Mesenteric fat pad (tissue), 1 donor: Measurements from ENCODE around the gene TRA2B. TPM values are rescaled to one million over a fixed set of nuclear protein-coding genes. Genes with fewer than 3 reads are reported as not detected.

Experiments
- DNase-seq: peaks from one replicate; pipeline ENCODE4 v3.0.0-alpha.2; 2020; ENCODE audit warnings: low spot score
- total RNA-seq: library from RNA; stranded (reverse); fragmentation: NEBNext Ultra II Directional; extraction: Animal tissue kit (Norgen Biotek cat#: 25700); gene quantifications from one replicate; pipeline ENCODE4 v1.2.1, GENCODE V29; 2021
- donor health status: DM: yes; HTN: yes; CAD: no.

The TRA2B gene
- total RNA-seq, 1 donor from 2014 or later: 117 TPM

DNA sequence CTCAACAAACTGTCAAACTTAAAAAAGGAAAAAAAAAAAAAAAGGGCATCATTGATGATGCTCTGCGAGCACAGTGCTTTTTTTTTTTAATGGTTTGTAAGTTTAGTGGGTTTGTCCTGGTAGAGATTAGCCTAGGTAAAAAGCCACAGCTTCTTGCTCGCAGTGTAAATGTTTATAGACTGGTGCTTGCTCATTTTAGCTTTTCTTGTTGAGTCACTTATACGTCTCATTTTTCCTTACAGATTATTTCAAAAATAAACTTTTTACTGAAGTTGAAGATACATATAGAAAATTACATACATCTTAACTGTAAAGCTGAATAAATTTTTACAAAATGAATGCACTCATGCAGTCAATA, 16.5 kb upstream of the TRA2B start:
- no peak for DNase-seq

DNA sequence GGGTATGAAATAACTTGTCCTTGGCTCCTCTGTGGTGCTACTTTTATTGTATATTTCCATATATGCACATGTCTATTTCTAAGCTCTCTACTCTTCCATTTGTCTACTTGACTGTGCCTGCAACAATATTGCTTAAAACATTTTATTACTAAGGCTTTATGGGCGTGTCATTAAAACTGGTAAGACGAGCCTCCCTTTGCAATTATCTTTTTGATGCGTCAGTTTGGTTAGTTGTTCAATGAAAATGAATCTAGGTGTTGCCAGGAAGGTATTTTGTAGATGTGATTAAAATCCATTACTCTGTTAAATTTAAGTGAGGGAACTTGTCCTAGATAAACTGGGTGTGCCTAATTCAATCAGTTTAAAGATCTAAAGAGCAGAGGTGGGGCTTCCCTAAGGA, 12.9 kb upstream of the TRA2B start:
- no peak for DNase-seq

DNA sequence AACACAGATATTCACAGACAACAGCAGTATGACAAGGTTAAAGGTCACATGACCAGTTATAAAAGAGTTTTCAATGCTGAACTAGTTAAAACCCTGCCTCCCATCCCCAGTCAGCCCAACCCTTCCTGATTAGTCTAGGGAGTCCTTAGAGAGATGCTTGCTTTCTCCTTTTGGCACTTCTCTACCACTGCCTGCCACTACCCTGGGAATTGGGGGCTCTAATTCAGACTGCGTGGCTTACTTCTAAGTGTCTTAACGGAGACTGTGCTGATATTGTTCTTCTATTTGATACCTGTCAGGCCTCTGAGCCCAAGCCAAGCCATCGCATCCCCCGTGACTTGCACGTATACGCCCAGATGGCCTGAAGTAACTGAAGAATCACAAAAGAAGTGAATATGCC, 11.7 kb upstream of the TRA2B start:
- no peak for DNase-seq

DNA sequence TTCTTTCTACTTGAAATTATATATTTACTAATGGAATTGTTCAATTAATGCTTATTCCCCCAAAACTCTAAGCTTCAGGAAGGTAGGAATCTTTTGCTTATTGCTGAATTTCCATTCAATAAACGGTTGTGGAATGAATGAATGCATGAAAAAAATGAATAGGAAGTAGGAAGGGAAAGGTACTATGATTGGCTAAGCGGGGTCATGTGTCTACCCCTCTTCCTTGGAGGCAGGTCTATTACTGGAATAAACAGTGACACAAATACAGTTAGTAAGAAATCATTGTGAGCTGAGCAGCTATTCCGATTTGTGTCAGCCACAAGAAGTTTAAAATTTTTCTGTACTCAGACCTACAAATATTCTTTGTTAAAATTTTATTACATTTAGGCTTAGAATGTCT, 10.5 kb upstream of the TRA2B start:
- no peak for DNase-seq

DNA sequence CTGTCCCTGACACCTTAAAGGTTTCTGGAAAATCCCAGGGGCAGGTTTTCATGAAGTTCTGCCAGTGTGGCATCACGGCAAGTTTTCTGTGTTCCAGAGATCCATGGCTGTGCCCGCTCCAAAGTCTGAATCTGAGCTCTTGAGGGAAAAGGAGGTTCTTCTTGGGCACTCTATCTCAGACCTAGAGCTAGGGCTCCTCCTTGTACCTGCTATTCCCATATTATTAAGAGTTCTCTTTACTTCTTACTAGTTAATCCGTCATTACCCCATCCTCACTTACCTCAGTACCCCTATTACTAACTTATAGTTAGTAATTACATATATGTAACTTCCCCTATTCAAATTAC, 5.9 kb upstream of the TRA2B start:
- DNase-seq: no peak

DNA sequence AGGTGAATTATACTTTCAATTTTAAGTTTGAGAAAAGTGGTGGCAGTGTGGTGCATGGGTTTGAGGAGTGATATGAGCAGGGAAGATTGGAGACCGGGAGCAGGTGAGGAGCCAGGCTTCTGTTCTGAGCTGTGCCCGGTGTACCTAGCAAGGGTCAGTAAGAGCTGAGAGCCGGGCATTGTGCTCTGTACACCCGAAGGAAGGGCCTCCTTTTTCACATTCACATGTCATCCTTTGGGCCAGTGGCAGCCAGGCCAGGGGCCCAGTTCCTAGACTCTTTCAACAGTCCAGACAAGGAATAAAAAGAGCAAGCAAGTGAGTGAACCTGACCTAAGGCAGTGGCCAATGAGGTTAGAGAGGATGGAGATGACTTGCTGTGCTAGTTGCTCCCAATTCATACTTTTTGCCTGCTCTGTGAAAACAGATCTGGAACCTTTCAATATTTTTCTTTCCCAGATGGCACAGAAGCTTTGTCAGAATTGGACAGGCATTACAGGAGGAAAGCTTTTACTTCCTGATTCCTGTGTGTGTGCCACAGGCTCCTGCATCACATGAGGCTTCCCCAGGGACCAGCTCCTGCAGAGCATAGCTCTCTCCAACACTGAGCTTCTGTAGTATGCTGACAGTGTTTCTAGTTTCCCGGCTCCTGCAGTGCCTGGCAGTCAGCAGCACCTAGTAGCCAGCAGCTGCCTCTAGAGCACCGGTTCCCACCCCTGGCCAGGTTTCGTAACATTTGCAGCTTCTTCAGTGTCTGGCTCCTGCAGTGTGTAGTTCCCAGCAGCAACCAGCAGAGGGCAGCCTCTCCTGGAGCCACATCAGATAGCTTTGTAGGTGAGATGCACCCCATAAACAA, 5.3 kb upstream of the TRA2B start:
- no peak for DNase-seq

DNA sequence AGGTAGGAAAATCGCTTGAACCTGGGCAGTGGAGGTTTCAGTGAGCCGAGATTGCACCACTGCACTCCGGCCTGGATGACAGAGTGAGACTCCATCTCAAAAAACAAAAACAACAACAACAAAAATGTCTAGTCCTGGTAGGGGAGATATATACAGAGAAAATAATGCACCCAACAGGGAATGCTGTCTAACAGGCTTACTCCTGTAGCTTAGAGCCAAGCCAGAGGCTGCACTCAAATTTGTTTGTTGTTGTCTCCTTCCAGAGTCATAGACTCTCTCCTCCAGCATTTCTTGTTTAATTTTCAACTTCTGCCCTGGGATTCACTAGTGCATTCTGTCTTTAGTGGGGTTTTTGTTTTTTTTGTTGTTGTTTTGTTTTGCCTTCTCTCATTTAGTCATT, 4.6 kb upstream of the TRA2B start:
- DNase-seq: no peak

DNA sequence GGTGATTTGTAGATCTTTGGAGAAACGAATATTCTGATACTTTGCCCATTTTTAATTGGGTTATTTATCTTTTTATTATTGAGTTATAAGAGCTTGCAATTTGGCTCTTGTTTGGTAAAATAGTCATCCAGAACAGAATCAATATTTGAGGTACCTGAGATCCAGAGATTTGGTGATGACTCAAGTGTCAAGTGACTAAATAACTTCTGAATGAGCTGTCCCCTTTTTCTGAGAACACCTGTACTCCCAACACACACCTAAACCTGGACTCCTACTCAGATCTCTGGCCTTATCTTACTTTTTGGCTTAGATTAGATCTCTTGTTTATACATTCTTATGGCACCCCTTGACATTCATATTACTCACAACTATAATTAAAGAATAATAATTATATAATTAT, 3.1 kb upstream of the TRA2B start:
- no peak for DNase-seq

DNA sequence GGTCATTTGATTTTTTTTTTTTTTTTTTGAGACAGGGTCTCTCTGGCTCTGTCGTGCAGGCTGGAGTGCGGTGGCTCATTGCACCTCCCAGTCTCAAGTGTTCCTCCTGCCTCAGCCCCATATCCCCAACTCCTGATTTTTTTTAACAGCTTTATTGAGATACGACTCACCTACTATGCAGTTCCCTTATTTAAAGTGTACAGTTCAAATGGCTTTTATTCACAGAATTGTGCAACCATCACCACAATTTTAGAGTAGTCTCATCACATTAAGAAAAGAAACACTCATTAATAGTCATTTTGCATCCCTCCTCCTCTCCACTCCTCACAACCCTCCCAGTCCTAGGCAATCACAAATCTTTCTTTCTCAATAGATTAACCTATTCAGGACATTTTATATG, 1.9 kb upstream of the TRA2B start:
- DNase-seq: no peak

DNA sequence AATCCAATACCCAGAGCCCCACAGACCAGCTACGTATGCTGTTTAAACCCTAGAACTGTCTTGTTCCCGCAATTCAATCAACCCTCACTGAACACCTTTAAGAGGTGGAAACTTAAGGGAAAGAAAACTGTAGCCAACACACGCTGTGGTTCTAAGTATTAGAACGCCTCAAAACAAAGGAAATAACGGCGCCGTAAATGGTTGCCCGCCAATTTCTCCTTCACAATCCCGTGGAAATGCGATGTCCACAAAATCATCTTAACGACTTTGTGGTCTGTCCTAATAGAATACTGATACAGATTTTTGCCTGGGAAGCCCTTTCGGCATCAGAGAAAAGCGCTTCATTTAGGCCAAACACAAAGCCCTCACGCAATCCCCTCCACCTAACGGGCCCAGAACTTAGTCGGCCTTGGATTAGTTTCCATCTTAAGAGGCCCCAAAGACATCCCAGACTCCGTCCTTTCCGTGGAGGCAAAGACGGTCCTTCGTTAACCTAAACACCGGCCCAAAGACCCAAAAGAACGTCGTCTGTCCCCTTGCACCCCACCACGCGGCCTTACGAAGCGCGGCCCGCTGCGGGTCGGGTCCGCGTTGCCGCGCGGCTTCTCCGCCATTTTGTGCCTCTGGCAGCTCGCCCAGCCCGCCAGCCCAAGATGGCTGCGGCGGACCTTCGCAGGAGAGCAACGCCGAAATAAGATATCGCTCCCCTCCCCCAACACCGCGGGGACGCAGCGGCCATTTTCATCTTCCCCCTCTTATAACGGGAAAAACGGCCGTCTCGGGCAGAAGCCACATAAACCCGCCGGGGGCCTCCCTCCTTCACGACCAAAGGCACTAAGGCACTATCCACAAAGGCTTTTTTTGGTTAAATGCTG, 763 bp downstream of the TRA2B start:
- peak; percentile 95 for DNase-seq

DNA sequence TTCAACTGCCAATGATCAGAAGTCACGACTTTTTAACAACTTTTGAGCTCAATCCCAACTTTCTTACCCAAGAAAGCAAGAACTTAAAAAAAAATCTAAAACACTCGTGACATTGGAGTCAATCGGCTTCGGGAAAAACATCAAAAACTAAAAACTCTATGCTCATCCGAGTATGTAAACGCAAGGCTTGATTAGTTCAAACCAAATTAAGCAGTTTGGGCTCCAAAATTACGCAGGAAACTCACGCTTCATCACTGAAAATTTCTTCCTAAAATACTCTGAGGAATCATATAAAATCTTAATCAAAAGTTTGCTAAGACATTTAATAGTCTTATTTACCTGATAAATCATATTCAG, 1.6 kb downstream of the TRA2B start:
- DNase-seq: no peak

DNA sequence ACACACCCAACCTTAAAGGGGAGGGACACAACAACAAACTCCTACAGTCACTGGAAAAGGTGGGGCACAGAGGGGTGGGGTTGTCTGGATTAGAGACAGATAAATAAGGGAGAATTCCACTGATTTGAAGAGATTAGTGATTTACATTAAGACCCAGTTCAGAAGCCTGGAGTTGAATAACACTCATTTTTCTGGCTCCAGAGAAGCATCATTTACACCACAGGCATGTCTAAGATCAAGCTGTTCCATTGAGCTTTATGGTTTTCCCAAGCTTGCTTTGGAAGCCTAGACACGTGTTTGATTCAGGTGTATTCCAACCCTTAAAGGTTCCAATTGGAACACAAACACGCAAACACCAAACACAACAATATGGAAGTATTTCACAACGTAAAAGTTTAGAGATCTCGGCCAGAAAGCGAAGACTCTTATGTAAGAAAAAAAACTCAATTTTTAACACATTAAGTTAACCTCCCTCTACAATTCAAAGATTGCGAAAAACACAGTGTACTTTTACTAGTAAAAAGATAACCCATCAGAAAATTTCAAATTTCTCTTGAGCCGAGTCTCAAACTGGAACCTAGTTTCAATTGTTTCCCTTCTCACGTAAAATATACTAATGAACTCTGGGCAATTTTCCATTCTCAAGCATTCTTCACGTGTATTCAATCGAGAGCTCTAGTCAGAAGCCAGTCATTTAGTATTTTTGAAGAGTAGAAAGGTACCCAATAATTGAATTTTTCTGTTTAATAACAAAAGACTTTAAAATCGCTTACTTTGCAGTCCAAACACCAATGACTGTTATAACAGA, 2.1 kb downstream of the TRA2B start:
- no peak for DNase-seq

DNA sequence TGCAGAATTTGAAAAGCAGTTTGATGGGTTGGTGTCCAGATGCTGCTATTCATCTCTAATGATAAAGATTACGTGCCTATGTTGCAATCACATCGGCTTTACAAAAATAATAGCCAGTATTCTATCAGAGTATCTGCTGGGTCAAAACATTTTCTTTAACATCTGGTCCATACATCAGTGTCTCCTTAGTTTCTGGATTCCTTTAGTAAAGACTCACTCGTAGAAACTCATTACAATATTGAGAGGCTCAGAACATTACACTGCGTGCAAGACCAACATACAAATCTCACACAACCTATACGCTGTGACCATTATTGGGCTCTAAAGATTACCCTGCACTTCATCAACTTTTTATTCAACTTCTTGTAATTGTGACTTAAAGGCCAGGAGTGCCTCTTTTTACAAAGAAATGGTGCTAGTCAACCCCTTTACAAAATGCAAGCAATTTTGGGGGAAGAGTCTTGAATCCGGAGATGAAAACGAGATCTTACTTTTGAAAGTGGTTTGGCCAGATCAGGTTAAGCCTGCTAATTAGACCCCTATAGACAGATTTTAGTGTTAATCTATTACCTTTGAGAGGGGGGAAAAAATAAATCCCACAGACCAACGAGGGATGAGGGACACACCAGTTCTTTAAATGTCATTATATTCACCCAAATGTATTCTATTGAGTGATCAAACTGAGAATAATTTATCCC, 2.9 kb downstream of the TRA2B start:
- DNase-seq: no peak

DNA sequence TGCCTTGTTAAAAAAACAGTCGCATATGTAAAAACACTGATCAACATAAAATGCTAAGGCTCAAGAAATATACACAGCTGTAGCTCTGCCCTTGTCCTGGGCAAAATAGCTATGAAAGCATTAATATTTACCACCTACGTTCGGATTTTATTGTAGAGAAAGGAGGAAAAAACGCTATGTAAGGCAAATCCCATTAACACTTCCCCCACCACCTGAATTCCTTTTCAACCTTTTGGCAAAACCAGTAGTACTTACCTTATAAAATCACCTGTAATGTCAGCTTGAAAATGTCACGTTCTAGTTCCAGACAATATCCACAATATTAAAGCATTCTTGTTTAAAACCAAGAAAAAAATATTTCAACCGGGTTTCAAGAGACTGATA, 3.6 kb downstream of the TRA2B start:
- DNase-seq: no peak

DNA sequence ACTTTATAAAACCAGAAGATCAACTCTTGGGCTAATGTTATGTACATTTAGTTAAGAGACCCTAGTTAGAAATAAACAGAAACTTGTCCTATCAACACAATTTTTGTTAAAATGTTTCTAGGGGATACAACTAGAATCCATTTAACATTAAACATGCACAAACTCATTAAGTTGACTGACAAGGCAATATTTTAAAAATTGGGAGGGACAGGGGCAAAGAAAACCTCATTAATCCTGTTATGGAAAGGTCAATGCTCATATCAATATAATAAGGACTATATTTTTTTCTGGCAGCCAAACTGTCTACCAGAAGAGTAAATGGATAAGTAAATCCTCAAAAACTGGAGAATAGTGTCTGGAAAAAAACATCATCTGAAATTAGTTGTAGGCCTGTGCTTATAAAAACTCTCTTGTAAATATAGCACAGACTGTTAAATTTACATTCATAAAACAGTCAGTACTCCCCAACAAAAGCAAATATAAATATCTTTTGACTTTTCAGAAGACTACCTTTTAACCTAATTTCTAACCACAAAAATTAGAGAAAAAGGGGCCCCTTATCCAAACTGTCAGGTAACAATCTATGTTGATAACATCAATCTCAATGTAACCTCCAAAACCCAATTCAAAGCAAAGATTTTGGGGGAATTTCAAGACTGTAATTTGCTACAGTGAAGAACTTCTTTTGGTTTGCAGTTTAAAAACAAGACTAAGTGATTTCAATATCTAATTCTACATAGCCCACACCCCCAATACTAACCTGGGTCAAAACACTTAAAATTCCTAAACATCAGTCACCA, 4.2 kb downstream of the TRA2B start:
- no peak for DNase-seq

DNA sequence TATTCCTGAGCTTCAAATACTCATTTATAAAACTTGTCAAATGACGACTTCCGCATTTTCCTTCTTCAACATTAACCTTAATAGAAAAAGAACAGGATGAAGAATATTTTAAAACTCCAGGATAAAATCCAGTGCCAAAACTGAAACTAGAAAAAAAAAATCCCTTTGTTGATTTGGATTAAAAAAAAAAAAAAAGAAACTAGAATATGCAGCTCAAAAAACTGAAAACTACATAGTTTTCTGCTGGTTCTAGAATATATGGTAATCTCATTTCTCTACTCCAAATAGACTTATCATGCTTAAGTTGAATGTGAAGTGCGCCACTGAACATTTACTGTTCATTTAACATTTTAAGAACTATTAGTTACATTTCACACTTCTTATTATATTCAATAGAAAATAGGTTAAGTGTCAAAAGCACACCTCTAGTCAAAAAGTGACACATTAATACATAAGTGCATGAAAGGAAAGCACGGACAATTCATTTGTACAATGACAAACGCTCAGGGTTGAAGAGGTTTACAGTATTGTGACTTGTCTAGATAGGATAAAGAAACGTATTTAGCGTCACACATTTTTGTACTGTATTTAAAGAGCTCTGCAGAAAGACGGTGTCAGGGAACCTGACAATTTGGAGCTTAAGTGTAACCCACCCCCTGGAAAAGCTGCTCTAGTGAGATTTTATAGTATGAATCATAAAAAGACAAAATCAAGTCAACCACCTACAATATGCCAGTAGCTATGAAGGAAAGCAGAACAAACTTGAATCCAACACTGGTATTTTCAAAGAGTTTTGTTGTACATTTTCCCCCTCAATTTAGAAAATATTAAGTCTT, 5.8 kb downstream of the TRA2B start:
- no peak for DNase-seq

DNA sequence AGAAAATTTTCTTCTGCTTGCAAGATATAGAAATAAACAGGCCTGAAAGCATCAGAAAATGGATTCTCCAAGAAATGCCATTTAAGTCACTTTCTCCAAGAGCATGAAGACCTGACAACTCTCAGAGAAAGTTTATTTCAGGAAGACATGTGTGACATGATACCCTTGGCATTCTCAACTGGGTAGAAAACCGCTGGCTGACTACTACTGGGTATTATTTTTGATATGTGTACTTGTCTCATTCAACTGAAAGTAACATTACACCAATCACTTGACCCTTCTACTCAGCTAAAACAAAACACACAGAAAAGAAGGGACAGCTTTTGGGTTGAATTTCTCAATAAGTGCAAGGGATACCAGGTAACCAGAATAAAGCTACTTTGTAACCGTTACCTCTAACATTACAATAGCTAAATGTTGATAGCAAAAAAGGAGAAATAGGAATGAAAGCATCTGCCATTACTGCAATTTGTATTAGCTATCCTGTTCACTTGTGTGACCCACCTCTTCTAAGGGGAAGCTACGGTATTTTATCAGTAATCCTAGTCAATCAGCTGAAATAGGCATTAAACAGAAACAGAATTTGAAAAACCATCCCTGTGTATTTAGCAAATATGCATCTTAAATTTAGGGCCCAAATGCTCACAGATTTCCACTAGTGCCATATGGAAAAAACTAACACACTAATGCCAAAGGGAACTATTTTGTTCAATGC, 7.3 kb downstream of the TRA2B start:
- no peak for DNase-seq

DNA sequence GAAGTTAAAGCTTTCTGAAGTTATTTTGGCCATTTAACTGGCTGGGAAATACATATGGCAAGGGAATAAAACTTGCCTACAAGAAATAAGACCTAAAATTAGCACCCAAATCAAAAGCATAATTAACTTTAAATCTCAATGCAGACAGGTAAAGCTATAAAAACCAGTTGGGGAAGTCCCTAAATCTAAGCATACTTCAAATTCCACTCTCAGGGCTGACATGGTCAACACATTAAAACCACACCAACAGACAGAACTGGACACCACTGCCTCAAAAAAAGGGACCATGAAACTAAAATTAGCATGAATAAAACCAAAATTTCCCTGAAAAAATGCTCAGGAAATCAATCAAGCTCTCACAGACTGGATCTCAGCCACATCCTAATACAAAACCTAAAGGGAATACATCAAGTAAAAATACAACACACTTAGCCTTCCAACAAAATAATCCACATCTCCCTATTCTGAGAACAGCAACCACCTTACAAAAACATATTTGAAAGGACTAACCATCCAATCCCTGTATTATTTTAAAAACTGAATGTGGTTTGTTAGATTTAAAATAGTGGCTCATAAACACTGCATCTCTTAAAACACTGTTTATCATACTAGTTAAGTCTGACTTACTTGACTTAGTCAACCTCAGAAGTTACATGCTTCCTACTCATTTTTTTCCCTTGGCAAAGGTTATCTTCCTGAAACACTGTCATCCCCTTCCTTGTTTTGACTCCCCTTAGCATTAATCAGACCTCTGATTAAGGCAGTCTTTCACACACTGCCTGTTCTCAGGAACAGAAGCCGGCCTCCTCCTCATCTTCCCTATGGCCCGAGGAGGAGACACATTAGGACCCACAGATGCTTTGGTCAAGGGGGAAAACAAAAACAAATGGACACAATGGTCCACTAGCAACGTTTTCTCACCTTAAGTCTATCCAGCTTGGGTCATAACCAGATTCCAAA, 8.3 kb downstream of the TRA2B start:
- DNase-seq: no peak
